ENCODE results near the gene KCNK10. TPM values are rescaled to one million over a fixed set of nuclear protein-coding genes. Genes with fewer than 3 reads are reported as not detected.

The KCNK10 gene
- total and polyA plus RNA-seq, 4 experiments from 2014 or later = not detected

DNA sequence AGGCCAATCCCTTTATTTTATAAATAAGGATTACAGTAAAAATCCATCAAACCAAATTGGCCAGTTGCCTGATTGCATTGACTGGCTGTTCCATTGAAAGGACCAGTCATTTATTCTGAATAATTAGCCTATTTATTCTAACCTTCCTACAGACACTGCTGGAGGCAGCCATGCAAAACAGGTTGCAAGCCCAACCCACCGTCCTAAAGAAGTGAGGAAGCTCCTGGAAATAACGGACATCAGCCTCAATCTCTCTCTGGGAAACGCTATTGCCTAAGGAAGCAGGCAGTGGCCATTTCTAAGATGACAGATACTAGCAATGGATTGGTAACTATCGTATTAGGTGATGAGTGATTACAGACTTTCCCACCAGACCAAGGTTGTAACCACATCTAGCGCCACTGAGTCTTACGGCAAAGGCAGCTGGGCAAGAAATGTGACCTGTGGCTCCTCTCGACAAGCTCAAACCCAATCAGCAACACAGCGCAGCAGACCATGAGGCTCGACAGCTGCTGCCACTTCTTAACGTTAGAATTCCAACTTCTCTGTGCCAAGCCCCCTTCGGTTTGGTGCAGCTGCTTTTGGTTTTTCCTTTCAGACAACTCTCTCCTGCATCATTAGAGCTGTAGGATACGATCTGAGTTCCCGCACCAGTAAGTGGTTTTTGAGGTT is 134.2 kb downstream of the KCNK10 start:
- ChIA-PET CTCF (ENCODE audit: partially characterized antibody) (interaction anchor here (0.6 to 4.5 kb wide), 26 partner anchors 10 to 679 kb away, joined by 3 to 27 read pairs (median 5); partner anchors contain the start of gene SPATA7), POLR2A (ENCODE audit: partially characterized antibody) (no interaction called here)
- Histone ChIP-seq H3K9me3 (ENCODE audit: control insufficient read depth in 1 of 2, low read length in 2 of 2) (no peaks in the 10 kb centered on the region), H3K27me3 (ENCODE audit: insufficient read depth, low read length) (no peaks in the 10 kb centered on the region), H3K36me3 (ENCODE audit: insufficient read depth, low read length) (no peaks in the 10 kb centered on the region), H3K4me3 (ENCODE audit: low read length in 2 of 2) (no peak overlapping the region), H3K4me1 (ENCODE audit: insufficient read depth, low read length) (peaks cover 6% of the 10 kb centered on the region), H3K27ac (ENCODE audit: low read depth, low read length) (no peak overlapping the region)
- Mint-ChIP-seq H3K9me3 (no peaks in the 10 kb centered on the region), H3K27ac (peak overlapping the region in 1 of 7 donors; percentile 23), H3K4me3 (peak overlapping the region; percentile 47 to 84 (median 68)), H3K27me3 (peaks cover 11% of the 10 kb centered on the region in 2 donors), H3K36me3 (no peaks in the 10 kb centered on the region), H3K4me1 (peaks cover 3 to 8% (median 5%) of the 10 kb centered on the region in 4 donors)
- intact Hi-C loops (cut with micrococcal nuclease) = loop anchor here (5.0 kb wide), 1 partner anchor 193 kb away; no protein-coding TSS in a partner anchor
- peak in 1 of 5 donors; percentile 3 for DNase-seq

DNA sequence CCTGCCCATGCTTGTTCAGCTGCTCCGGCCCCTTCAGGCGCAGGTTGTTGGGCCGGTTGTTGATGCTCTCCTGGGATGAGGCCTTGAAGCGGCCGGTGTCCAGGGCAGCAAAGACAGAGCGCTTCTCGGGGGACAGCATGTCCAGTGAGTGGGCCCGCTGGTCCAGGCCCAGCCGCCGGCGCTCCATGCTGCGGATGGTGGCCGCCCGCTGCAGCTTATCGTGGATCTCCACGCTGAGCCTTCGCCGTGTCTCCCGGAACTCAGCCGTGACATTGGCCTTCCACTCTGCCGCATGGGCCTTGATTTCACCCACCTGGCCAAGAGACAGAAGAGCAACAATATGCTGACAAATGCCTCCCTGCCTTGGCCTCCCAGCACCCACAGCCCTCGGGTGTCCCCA is 137.2 kb downstream of the KCNK10 start:
- ChIA-PET POLR2A (ENCODE audit: partially characterized antibody) (no interaction called here), CTCF (ENCODE audit: partially characterized antibody) (interaction anchor here (2.5 kb wide), 1 partner anchor 17 kb away, joined by 9 read pairs; no protein-coding TSS in a partner anchor)
- no peak overlapping the region for H3K27ac ChIP-seq (ENCODE audit: low read depth, low read length)
- H3K4me1 ChIP-seq (ENCODE audit: insufficient read depth, low read length) = peaks cover 6% of the 10 kb centered on the region
- no peak overlapping the region for H3K4me3 ChIP-seq (ENCODE audit: low read length in 2 of 2)
- Mint-ChIP-seq H3K4me3 (no peak overlapping the region), H3K9me3 (no peaks in the 10 kb centered on the region), H3K36me3 (no peaks in the 10 kb centered on the region), H3K27ac (no peak overlapping the region), H3K27me3 (peaks cover 2 to 8% of the 10 kb centered on the region in 2 donors), H3K4me1 (peaks cover 8 to 14% (median 10%) of the 10 kb centered on the region in 4 donors)
- intact Hi-C loops (cut with micrococcal nuclease) = loop anchor here (5.0 kb wide), 1 partner anchor 196 kb away; no protein-coding TSS in a partner anchor
- no peaks in the 10 kb centered on the region for H3K27me3 ChIP-seq (ENCODE audit: insufficient read depth, low read length)
- H3K36me3 ChIP-seq (ENCODE audit: insufficient read depth, low read length) = no peaks in the 10 kb centered on the region
- no peak for DNase-seq
- H3K9me3 ChIP-seq (ENCODE audit: control insufficient read depth in 1 of 2, low read length in 2 of 2) = no peaks in the 10 kb centered on the region

DNA sequence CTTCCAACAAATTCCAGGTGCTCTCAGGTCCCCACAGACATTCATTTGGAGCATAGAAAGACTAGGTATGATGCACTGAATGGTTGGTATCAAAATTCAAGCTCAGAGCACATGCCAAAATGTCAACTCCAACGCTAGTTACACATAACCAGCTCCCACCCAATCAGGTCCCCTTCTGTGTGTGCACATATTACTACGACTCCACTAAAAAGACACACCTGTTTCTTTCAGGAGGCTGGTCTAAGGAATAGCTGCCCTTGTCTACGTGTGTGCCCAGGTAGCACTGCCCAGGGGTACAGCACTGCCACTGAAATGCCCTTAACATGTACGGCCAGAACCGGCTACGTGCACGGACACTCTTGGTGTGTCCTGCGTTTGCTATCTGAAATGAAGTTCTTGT is 138.1 kb downstream of the KCNK10 start:
- Histone ChIP-seq H3K4me1 (ENCODE audit: insufficient read depth, low read length) (peaks cover 6% of the 10 kb centered on the region), H3K36me3 (ENCODE audit: insufficient read depth, low read length) (no peaks in the 10 kb centered on the region), H3K4me3 (ENCODE audit: low read length in 2 of 2) (no peak overlapping the region), H3K27me3 (ENCODE audit: insufficient read depth, low read length) (no peaks in the 10 kb centered on the region), H3K9me3 (ENCODE audit: control insufficient read depth in 1 of 2, low read length in 2 of 2) (no peaks in the 10 kb centered on the region), H3K27ac (ENCODE audit: low read depth, low read length) (no peak overlapping the region)
- H3K9me3 Mint-ChIP-seq = no peaks in the 10 kb centered on the region
- H3K27me3 Mint-ChIP-seq = peaks cover 2 to 8% of the 10 kb centered on the region in 2 donors
- no peak overlapping the region for H3K27ac Mint-ChIP-seq
- intact Hi-C loops (cut with micrococcal nuclease) = loop anchor here (5.0 kb wide), 1 partner anchor 197 kb away; no protein-coding TSS in a partner anchor
- CTCF ChIA-PET (ENCODE audit: partially characterized antibody) = interaction anchor here (2.5 kb wide), 1 partner anchor 16 kb away, joined by 9 read pairs; no protein-coding TSS in a partner anchor
- DNase-seq = no peak
- no peak overlapping the region for H3K4me3 Mint-ChIP-seq
- POLR2A ChIA-PET (ENCODE audit: partially characterized antibody) = no interaction called here
- H3K36me3 Mint-ChIP-seq = no peaks in the 10 kb centered on the region
- H3K4me1 Mint-ChIP-seq = peaks cover 8 to 18% (median 11%) of the 10 kb centered on the region in 4 donors

DNA sequence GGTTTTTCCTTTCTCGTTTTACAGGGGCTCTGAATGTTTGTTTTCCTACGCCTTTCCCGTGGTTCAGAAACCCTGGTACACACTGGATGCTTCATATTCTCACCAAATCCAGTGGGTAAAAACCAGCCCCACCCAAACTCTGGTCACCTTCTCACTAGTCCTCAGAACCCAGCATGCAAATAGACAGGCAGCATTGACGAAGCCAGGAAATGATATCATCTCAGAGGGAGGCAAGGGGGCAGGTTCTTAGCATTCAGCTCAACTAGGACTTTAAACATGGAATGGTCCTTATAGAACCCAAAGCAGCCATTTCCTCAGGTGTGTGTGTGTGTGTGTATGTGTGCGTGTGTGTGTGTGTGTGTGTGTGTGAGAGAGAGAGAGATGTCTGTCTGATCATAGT is 142.0 kb downstream of the KCNK10 start:
- Histone ChIP-seq H3K36me3 (ENCODE audit: insufficient read depth, low read length) (no peaks in the 10 kb centered on the region), H3K9me3 (ENCODE audit: control insufficient read depth in 1 of 2, low read length in 2 of 2) (no peaks in the 10 kb centered on the region), H3K27me3 (ENCODE audit: insufficient read depth, low read length) (no peaks in the 10 kb centered on the region), H3K4me3 (ENCODE audit: low read length in 2 of 2) (no peak overlapping the region), H3K27ac (ENCODE audit: low read depth, low read length) (no peak overlapping the region), H3K4me1 (ENCODE audit: insufficient read depth, low read length) (no peaks in the 10 kb centered on the region)
- peak overlapping the region in 3 of 7 donors; percentile 37 to 55 (median 43) for H3K27ac Mint-ChIP-seq
- H3K36me3 Mint-ChIP-seq = no peaks in the 10 kb centered on the region
- H3K4me3 Mint-ChIP-seq = no peak overlapping the region
- H3K27me3 Mint-ChIP-seq = peaks cover 0 to 2% of the 10 kb centered on the region in 2 donors
- CTCF ChIA-PET (ENCODE audit: partially characterized antibody) = no interaction called here
- H3K9me3 Mint-ChIP-seq = no peaks in the 10 kb centered on the region
- intact Hi-C loops (cut with micrococcal nuclease) = no loop called here
- POLR2A ChIA-PET (ENCODE audit: partially characterized antibody) = no interaction called here
- peaks cover 4 to 16% (median 5%) of the 10 kb centered on the region in 4 donors for H3K4me1 Mint-ChIP-seq
- DNase-seq = no peak

DNA sequence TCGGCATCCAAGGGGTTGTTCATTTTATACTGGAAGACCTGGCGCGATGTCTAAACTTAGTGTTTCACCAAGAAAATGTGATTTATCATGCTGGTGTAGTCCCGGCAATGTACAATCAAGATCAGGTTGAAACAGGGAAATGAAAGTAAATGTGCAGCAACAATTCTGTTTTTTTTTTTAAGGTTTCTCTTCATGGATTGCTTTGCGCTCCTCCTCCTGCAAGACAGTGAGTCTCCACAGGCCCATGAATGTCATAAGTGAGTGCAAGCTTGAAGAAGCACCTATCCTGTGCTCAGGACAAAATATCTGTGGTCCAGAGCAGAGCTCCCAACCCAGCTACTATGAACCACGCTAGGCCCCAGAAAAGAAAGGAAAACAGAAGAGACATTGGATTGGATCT is 143.4 kb downstream of the KCNK10 start:
- peaks cover 0 to 2% of the 10 kb centered on the region in 2 donors for H3K27me3 Mint-ChIP-seq
- no peak for DNase-seq
- H3K27ac Mint-ChIP-seq = no peak overlapping the region
- no peaks in the 10 kb centered on the region for H3K36me3 Mint-ChIP-seq
- POLR2A ChIA-PET (ENCODE audit: partially characterized antibody) = no interaction called here
- H3K27ac ChIP-seq (ENCODE audit: low read depth, low read length) = no peak overlapping the region
- H3K36me3 ChIP-seq (ENCODE audit: insufficient read depth, low read length) = no peaks in the 10 kb centered on the region
- H3K4me1 Mint-ChIP-seq = peaks cover 4 to 16% (median 5%) of the 10 kb centered on the region in 4 donors
- CTCF ChIA-PET (ENCODE audit: partially characterized antibody) = interaction anchor here (1.6 to 2.1 kb wide), 2 partner anchors 9 to 11 kb away, joined by 9 read pairs; no protein-coding TSS in a partner anchor
- intact Hi-C loops (cut with micrococcal nuclease) = no loop called here
- H3K27me3 ChIP-seq (ENCODE audit: insufficient read depth, low read length) = no peaks in the 10 kb centered on the region
- no peaks in the 10 kb centered on the region for H3K9me3 ChIP-seq (ENCODE audit: control insufficient read depth in 1 of 2, low read length in 2 of 2)
- H3K4me3 Mint-ChIP-seq = no peak overlapping the region
- H3K4me3 ChIP-seq (ENCODE audit: low read length in 2 of 2) = no peak overlapping the region
- H3K9me3 Mint-ChIP-seq = no peaks in the 10 kb centered on the region
- H3K4me1 ChIP-seq (ENCODE audit: insufficient read depth, low read length) = no peaks in the 10 kb centered on the region

DNA sequence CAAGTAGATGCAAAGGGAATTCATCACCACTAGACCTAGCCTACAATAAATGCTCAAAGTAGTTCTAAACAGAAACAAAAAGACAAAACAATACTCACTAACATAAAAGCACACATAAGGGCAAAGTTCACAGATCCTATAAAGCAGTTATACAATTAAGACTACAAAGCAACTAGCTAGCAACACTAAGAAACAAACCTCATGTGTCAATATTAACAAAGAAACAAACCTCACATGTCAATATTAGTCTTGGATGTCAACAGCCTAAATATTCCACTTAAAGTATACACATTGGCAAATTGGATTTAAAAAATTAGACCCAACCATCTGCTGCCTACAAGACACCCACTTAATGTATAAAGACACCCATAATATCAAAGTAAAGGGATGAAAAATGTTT is 152.7 kb downstream of the KCNK10 start:
- peaks cover 2 to 5% of the 10 kb centered on the region in 2 donors for H3K27me3 Mint-ChIP-seq
- H3K36me3 Mint-ChIP-seq = no peaks in the 10 kb centered on the region
- no peak overlapping the region for H3K4me3 ChIP-seq (ENCODE audit: low read length in 2 of 2)
- CTCF ChIA-PET (ENCODE audit: partially characterized antibody) = interaction anchor here (2.7 to 4.2 kb wide), 4 partner anchors 19 to 223 kb away, joined by 14 to 152 read pairs (median 40); no protein-coding TSS in a partner anchor
- no peak overlapping the region for H3K4me3 Mint-ChIP-seq
- POLR2A ChIA-PET (ENCODE audit: partially characterized antibody) = no interaction called here
- intact Hi-C loops (cut with micrococcal nuclease) = no loop called here
- H3K27me3 ChIP-seq (ENCODE audit: insufficient read depth, low read length) = no peaks in the 10 kb centered on the region
- peaks cover 0 to 7% (median 0%) of the 10 kb centered on the region in 8 donors for H3K9me3 Mint-ChIP-seq
- DNase-seq = no peak
- no peaks in the 10 kb centered on the region for H3K4me1 ChIP-seq (ENCODE audit: insufficient read depth, low read length)
- no peaks in the 10 kb centered on the region for H3K36me3 ChIP-seq (ENCODE audit: insufficient read depth, low read length)
- H3K27ac ChIP-seq (ENCODE audit: low read depth, low read length) = no peak overlapping the region
- peaks cover 0 to 5% (median 3%) of the 10 kb centered on the region in 4 donors for H3K4me1 Mint-ChIP-seq
- H3K9me3 ChIP-seq (ENCODE audit: control insufficient read depth in 1 of 2, low read length in 2 of 2) = no peaks in the 10 kb centered on the region
- H3K27ac Mint-ChIP-seq = no peak overlapping the region

DNA sequence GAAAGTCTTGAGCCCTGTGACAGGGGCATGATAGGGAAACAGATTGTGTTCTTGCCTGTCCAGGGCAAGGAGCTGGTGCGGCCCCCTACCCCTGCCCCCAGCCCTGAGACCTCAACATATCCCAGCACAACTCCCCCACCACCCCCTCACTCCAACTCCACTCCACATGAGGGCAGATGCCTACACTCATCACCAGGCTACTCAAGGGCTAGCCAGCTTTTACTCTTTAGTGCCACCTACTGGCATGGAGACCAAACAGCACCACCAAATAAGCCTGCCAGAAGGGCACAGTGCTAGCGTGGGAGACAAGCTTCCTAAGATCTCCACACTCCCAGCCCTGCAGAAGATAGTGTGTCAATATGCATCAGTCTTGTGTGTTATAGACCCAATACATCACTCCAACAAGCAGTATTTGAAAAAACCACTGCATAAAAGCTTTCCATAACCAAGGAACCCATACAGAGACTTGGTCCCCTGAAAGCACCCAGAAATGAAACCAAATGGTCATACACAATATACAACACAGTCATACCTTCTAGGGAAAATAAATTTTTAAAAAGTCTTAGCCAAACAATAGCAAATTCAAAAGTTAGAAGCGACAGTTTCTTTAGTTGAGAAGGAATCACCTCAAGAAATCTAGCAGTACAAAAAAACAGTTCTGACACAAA is 154.4 kb downstream of the KCNK10 start:
- peak; percentile 51 to 68 (median 61) for DNase-seq
- Histone ChIP-seq H3K27ac (ENCODE audit: low read depth, low read length) (no peak overlapping the region), H3K9me3 (ENCODE audit: control insufficient read depth in 1 of 2, low read length in 2 of 2) (no peaks in the 10 kb centered on the region), H3K4me3 (ENCODE audit: low read length in 2 of 2) (no peak overlapping the region), H3K27me3 (ENCODE audit: insufficient read depth, low read length) (no peaks in the 10 kb centered on the region), H3K36me3 (ENCODE audit: insufficient read depth, low read length) (no peaks in the 10 kb centered on the region), H3K4me1 (ENCODE audit: insufficient read depth, low read length) (no peaks in the 10 kb centered on the region)
- Mint-ChIP-seq H3K9me3 (peaks cover 0 to 7% (median 0%) of the 10 kb centered on the region in 8 donors), H3K27ac (peak overlapping the region in 2 of 7 donors; percentile 3 to 48), H3K4me3 (peak overlapping the region in 6 of 8 donors; percentile 10 to 66 (median 40)), H3K4me1 (peaks cover 0 to 18% (median 10%) of the 10 kb centered on the region in 4 donors), H3K27me3 (peaks cover 2 to 7% of the 10 kb centered on the region in 2 donors), H3K36me3 (no peaks in the 10 kb centered on the region)
- intact Hi-C loops (cut with micrococcal nuclease) = loop anchor here (1.0 kb wide), 4 partner anchors 155 to 280 kb away; partner anchors contain the start of gene GALC
- POLR2A ChIA-PET (ENCODE audit: partially characterized antibody) = interaction anchor here (0.8 to 2.0 kb wide), 8 partner anchors 9 to 224 kb away, joined by 3 to 10 read pairs (median 5); partner anchors contain the start of genes GALC and GPR65
- CTCF ChIA-PET (ENCODE audit: partially characterized antibody) = interaction anchor here (0.5 to 4.2 kb wide), 40 partner anchors 9 to 409 kb away, joined by 3 to 152 read pairs (median 4); partner anchors contain the start of genes GALC and GPR65

All from CD4-positive, alpha-beta memory T cell (primary cell).